Body of pancreas (tissue), 4 donors: Measurements from ENCODE around the gene PBX1. TPM values are rescaled to one million over a fixed set of nuclear protein-coding genes. Genes with fewer than 3 reads are reported as not detected.

ENCODE experiments used
- ATAC-seq: fragments of 150-250 bp; one replicate; pipeline ENCODE4 v1.9.1; 2016
- DNase-seq, 4 donors: peaks; one replicate each; pipeline ENCODE4 v3.0.0-alpha.2; 2019
- H3K27ac ChIP-seq, 4 donors: fragments of 200-600 bp; sonication (generic); 1 replicate in 3 of 4; 2 replicates in 1 of 4; pipeline versions ENCODE4 v1.5.1 to v1.6.1; 2016 to 2019; ENCODE audit warnings: mild to moderate bottlenecking in 1 of 4, mixed read lengths in 1 of 4, moderate library complexity in 1 of 4
- H3K27me3 ChIP-seq, 2 donors: fragments of 200-600 bp; sonication (generic); one replicate each; pipeline ENCODE4 v1.6.0; 2016; ENCODE audit warnings: mild to moderate bottlenecking in 1 of 2
- H3K36me3 ChIP-seq, 2 donors: fragments of 200-600 bp; sonication (generic); replicated peaks in 1 of 2; 2 replicates each; pipeline ENCODE4 v1.5.1; 2016; ENCODE audit warnings: low read depth in 2 of 2; ENCODE audit not compliant: insufficient read depth in 1 of 2
- H3K4me1 ChIP-seq: fragments of 200-600 bp; sonication (generic); one replicate; pipeline ENCODE4 v1.6.0; 2016
- H3K4me3 ChIP-seq, 2 donors: fragments of 200-600 bp; sonication (generic); 1 replicate in 1 of 2; 2 replicates in 1 of 2; pipeline ENCODE4 v1.5.1; 2016 to 2019
- H3K9me3 ChIP-seq, 3 donors: fragments of 200-600 bp; sonication (generic); 1 replicate in 2 of 3; 2 replicates in 1 of 3; pipeline ENCODE4 v1.5.1; 2016
- CTCF ChIP-seq, 7 experiments: fragments of 450-650 bp in 4 of 7; fragments of 200-600 bp in 3 of 7; sonication (generic) in 3 of 7; IDR thresholded peaks; one replicate each; pipeline ENCODE4 v1.5.1; 2016 to 2019; ENCODE audit warnings: antibody characterized with exemption in 7 of 7
- POLR2A ChIP-seq, 3 donors: fragments of 450-650 bp; IDR thresholded peaks; one replicate each; pipeline ENCODE4 v1.6.1; 2016; ENCODE audit warnings: antibody characterized with exemption in 3 of 3, mild to moderate bottlenecking in 2 of 3
- WGBS, 2 donors: methylation state at CpG; one replicate each; pipeline ENCODE4 v1.1.5; 2017; 5-methylcytosine and 5-hydroxymethylcytosine counted together
- intact Hi-C: fragments of 100-400 bp; cut with DNase I; formaldehyde crosslinking; loops from one replicate; pipeline ENCODE4 v1.15.1; 2023
- total RNA-seq, 2 donors: library from RNA; depleted of rRNA; stranded (reverse); fragments of >200 nt; gene quantifications; one replicate each; pipeline ENCODE4 v1.1.0, GENCODE V29; 2016

PBX1 gene
- total RNA-seq, 2 donors from 2014 or later, result 83.1 to 111 TPM

- Histone ChIP-seq H3K9me3 (no peaks in the 10 kb centered on the region), H3K27ac (peak overlapping the region; percentile 26 to 67 (median 56)), H3K4me1 (peaks cover 78% of the 10 kb centered on the region), H3K36me3 (no peaks in the 10 kb centered on the region), H3K27me3 (no peaks in the 10 kb centered on the region), H3K4me3 (no peak overlapping the region)
- DNase-seq (peak; percentile 42 to 48 (median 46)), ATAC-seq (peak; percentile 48)
- no peak for TF ChIP-seq CTCF (IDR thresholded peaks at IDR 0.05)
- TF ChIP-seq POLR2A (IDR thresholded peaks at IDR 0.05), result no peak
- intact Hi-C loops, result no loop called here
- 66 to 74% methylated on average over 20 of the region's 20 CpGs for WGBS, 2 donors
Measured at GRCh38 chr1:164668491-164669400, 109.8 kb downstream of the PBX1 start.

- Histone ChIP-seq H3K36me3 (no peaks in the 10 kb centered on the region), H3K4me1 (peaks cover 73% of the 10 kb centered on the region), H3K27me3 (no peaks in the 10 kb centered on the region), H3K9me3 (no peaks in the 10 kb centered on the region), H3K27ac (peak overlapping the region in 3 of 4 donors; percentile 21 to 64 (median 22)), H3K4me3 (no peak overlapping the region)
- TF ChIP-seq CTCF (IDR thresholded peaks at IDR 0.05), result no peak
- TF ChIP-seq POLR2A (IDR thresholded peaks at IDR 0.05), result no peak
- no peak for DNase-seq
- no peak for ATAC-seq
- 88 to 89% methylated on average over 1 of the region's 1 CpG for WGBS, 2 donors
- intact Hi-C loops, result no loop called here
Measured at GRCh38 chr1:164670026-164670425, 111.0 kb downstream of the PBX1 start.

GRCh38 chr1:164670786-164671185 lies 111.8 kb downstream of the PBX1 start:
- Histone ChIP-seq H3K27ac (peak overlapping the region in 3 of 4 donors; percentile 17 to 64 (median 21)), H3K36me3 (no peaks in the 10 kb centered on the region), H3K4me3 (no peak overlapping the region), H3K9me3 (no peaks in the 10 kb centered on the region), H3K27me3 (no peaks in the 10 kb centered on the region), H3K4me1 (peaks cover 81% of the 10 kb centered on the region)
- ATAC-seq (no peak), DNase-seq (no peak)
- TF ChIP-seq CTCF (IDR thresholded peaks at IDR 0.05), result no peak
- TF ChIP-seq POLR2A (IDR thresholded peaks at IDR 0.05), result no peak
- WGBS, 2 donors, result 45 to 47% methylated on average over 6 of the region's 6 CpGs
- intact Hi-C loops, result no loop called here

GRCh38 chr1:164671323-164671965 lies 112.5 kb downstream of the PBX1 start:
- H3K27me3 ChIP-seq, result no peaks in the 10 kb centered on the region
- peaks cover 87% of the 10 kb centered on the region for H3K4me1 ChIP-seq
- ATAC-seq (no peak), DNase-seq (no peak)
- H3K27ac ChIP-seq, result peak overlapping the region; percentile 9 to 64 (median 38)
- H3K4me3 ChIP-seq, result no peak overlapping the region
- TF ChIP-seq CTCF (IDR thresholded peaks at IDR 0.05) (no peak), POLR2A (IDR thresholded peaks at IDR 0.05) (no peak)
- no peaks in the 10 kb centered on the region for H3K9me3 ChIP-seq
- no peaks in the 10 kb centered on the region for H3K36me3 ChIP-seq
- 45 to 52% methylated on average over 7 of the region's 7 CpGs for WGBS, 2 donors
- intact Hi-C loops, result no loop called here
